Measurements from ENCODE around the gene ARSK.

Gene ARSK

GRCh38 chr5:95649274-95649673 lies 94.4 kb downstream of the ARSK start:
- no peak for TF ChIP-seq CTCF (IDR thresholded peaks at IDR 0.05; ENCODE audit: control insufficient read depth, insufficient read depth, low read depth, low read length, missing control alignments)
- no peak overlapping the region for H3K4me3 ChIP-seq (ENCODE audit: control insufficient read depth, low read depth, low read length)
- no peak for DNase-seq (ENCODE audit: low read depth)

- no peak for DNase-seq (ENCODE audit: low read depth)
- H3K4me3 ChIP-seq (ENCODE audit: control insufficient read depth, low read depth, low read length): no peak overlapping the region
- no peak for TF ChIP-seq CTCF (IDR thresholded peaks at IDR 0.05; ENCODE audit: control insufficient read depth, insufficient read depth, low read depth, low read length, missing control alignments)
These were observed 95.1 kb downstream of the ARSK start for GRCh38 chr5:95649842-95650620.

GRCh38 chr5:95652849-95653248 lies 97.9 kb downstream of the ARSK start:
- TF ChIP-seq CTCF (IDR thresholded peaks at IDR 0.05; ENCODE audit: control insufficient read depth, insufficient read depth, low read depth, low read length, missing control alignments): no peak

GRCh38 chr5:95654196-95654595 lies 99.3 kb downstream of the ARSK start:
- DNase-seq (ENCODE audit: low read depth): no peak
- no peak overlapping the region for H3K4me3 ChIP-seq (ENCODE audit: control insufficient read depth, low read depth, low read length)
- no peak for TF ChIP-seq CTCF (IDR thresholded peaks at IDR 0.05; ENCODE audit: control insufficient read depth, insufficient read depth, low read depth, low read length, missing control alignments)

More at GRCh38 chr5:95652849-95653248, 97.9 kb downstream of the ARSK start:
- DNase-seq (ENCODE audit: low read depth): no peak
- H3K4me3 ChIP-seq (ENCODE audit: control insufficient read depth, low read depth, low read length): no peak overlapping the region

Measured in AG09309 (cell line).